ENCODE measurements around the gene TSPAN16. TPM values are rescaled to one million over a fixed set of nuclear protein-coding genes. Genes with fewer than 3 reads are reported as not detected.
"Not testable (repeated sequence)": the region's sequence is repeated elsewhere in the genome, so short reads cannot be mapped to it uniquely, and the experiment has no call there.

The TSPAN16 gene
- total RNA-seq, 1 donor = not detected

DNA sequence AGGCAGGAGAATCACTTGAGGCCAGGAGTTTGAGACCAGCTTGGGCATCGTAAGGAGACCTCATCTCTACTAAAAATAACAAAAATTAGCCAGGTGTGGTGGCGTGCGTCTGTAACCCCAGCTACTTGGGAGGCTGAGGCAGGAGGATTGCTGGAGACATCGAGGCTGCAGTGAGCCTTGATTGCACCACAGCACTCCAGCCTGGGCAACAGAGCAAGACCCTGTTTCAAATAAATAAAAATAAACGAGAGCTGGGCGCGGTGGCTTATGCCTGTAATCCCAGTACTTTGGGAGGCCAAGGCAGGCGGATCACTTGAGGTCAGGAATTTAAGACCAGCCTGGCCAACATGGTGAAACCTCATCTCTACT lies 44.1 kb downstream of the TSPAN16 start:
- H3K4me3 ChIP-seq (ENCODE audit: low read length); H3K27me3 ChIP-seq (ENCODE audit: insufficient read depth, low read length); H3K9me3 ChIP-seq (ENCODE audit: low read depth, low read length): not testable (repeated sequence)
- H3K4me1 ChIP-seq (ENCODE audit: insufficient read depth, low read length) = peaks cover 55% of the 10 kb centered on the region

DNA sequence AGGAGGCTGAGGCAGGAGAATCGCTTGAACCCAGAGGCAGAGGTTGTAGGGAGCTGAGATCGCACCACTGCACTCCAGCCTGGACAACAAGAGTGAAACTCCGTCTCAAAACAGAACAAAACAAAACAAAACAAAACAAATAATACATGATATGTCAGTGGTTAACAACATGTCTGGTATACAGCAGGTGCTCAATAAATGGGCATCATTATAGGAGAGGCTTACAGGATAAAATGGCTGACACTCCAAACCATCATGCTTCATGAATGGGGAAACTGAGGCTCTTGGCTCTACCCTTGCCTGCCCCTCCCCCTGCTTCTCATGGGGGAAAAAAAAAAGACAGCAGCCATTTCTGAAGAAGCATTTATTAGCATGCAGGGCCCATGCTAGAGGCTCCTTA lies 46.5 kb downstream of the TSPAN16 start:
- Histone ChIP-seq H3K4me1 (ENCODE audit: insufficient read depth, low read length) (peaks cover 59% of the 10 kb centered on the region), H3K9me3 (ENCODE audit: low read depth, low read length) (no peaks in the 10 kb centered on the region), H3K27me3 (ENCODE audit: insufficient read depth, low read length) (no peaks in the 10 kb centered on the region), H3K4me3 (ENCODE audit: low read length) (no peak overlapping the region)

DNA sequence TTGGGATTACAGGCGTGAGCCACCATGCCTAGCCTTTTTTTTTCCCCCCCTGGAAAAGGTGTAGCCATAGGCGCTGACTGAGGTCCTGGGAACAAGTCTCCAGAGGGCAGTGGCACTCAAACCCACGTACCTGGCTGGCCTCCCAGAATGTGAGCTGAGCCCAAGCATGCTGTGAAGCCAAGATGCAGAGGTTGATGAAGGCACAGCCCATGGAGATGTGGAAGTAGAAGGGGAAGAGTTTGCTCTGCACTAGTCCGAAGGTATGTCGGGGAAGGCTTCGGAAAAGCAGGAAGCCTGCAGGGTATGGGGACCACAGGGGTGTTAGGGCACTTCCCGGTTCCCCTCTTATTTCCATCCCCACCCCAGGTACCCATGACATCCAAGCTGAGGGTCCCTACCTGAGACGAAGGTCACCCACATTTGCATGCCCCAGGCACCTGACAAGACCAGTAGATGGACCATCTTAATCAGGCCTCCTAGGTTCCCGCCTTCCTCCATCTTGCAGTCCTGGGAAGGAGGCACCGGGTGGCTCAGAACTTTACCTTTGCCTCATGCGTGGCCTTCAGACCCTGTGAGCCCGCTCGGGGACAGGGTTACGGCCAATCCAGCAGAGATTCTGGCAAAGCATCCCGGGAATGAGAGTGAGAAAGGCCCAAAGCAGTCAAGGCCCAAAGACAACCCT lies 49.3 kb downstream of the TSPAN16 start:
- Histone ChIP-seq H3K4me3 (ENCODE audit: low read length) (peak overlapping the region; percentile 71), H3K9me3 (ENCODE audit: low read depth, low read length) (no peaks in the 10 kb centered on the region), H3K4me1 (ENCODE audit: insufficient read depth, low read length) (peaks cover 36% of the 10 kb centered on the region), H3K27me3 (ENCODE audit: insufficient read depth, low read length) (no peaks in the 10 kb centered on the region)

DNA sequence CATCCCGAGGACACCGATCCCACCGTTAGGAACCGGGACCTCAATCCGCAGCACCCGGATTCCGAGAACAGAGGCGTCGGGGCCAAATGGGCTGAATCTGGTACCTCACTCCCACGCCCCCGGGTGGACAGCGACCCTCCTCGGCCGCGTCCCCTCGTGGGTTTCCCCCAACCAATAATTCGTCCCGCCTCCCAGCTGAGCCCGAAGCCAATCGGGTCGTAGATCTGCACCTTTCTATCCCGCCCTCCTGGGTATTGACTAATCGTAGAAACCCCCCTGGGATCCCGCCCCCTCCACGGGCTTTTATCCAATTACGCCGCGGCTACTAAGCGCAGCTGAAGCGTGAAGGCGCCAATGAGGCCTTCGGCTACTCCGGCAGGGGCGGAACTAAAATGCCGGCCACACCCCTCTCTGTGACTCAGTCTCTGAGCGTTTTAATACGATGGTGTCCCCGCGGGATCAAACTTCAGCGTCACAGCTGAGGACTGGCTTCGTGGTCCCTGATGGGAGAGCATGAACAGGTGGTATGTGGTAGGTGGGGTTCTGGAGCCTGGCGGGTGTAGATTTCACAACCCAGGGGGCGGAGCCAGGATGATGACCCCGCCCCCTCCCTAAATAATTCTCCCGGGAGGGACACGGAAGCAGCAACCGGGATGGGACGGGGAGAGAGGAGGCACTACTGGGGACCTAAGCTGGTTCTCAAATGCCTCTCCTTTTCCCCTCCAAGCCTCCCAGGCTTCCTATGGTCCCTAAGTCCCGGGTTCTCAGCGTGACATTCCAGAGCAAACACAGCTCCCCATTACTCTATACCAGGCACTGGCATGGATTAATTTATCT lies 50.4 kb downstream of the TSPAN16 start, which contains the start of the genes CCDC159 and TMEM205:
Gene CCDC159 (plus strand): TSS at position 416 of the 837 bp plus-strand sequence. CDS start 88 bp downstream, at position 504.
Gene TMEM205 (minus strand): TSS at position 165 of the 837 bp plus-strand sequence. CDS start 649 bp downstream, outside the sequence.
- Histone ChIP-seq H3K4me3 (ENCODE audit: low read length) (peak within 1 kb of the TSS; percentile 71), H3K4me1 (ENCODE audit: insufficient read depth, low read length) (peaks cover 34% of the 10 kb centered on the region), H3K9me3 (ENCODE audit: low read depth, low read length) (no peaks in the 10 kb centered on the region)

DNA sequence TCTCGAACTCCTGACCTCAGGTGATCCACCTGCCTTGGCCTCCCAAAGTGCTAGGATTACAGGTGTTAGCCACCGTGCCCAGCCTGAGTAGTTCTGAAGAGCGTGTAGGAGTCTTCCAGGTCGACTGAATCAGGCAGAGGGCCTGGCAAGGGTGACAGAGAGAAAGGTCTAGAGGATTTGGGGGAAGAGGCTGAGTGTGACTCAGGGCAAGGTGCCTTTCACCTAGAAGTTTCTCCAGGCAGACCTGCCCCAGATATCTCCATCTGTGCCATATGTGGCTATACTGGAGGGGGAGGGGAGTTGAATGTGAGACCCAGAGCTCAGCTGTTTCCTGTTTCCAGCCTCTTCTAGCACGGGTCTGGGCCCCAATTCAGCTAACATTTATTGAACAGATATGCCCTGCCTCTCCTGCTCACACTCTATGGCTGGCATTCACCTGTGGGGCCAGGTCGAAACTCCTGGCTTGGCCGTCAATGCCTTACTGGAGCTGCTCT lies 51.6 kb downstream of the TSPAN16 start:
- no peaks in the 10 kb centered on the region for H3K27me3 ChIP-seq (ENCODE audit: insufficient read depth, low read length)
- H3K4me3 ChIP-seq (ENCODE audit: low read length) = no peak overlapping the region
- H3K4me1 ChIP-seq (ENCODE audit: insufficient read depth, low read length) = peaks cover 34% of the 10 kb centered on the region
- H3K9me3 ChIP-seq (ENCODE audit: low read depth, low read length) = no peaks in the 10 kb centered on the region

More for the DNA sequence above, 50.4 kb downstream of the TSPAN16 start, which contains the start of the genes CCDC159 and TMEM205:
- no peaks in the 10 kb centered on the region for H3K27me3 ChIP-seq (ENCODE audit: insufficient read depth, low read length)

DNA sequence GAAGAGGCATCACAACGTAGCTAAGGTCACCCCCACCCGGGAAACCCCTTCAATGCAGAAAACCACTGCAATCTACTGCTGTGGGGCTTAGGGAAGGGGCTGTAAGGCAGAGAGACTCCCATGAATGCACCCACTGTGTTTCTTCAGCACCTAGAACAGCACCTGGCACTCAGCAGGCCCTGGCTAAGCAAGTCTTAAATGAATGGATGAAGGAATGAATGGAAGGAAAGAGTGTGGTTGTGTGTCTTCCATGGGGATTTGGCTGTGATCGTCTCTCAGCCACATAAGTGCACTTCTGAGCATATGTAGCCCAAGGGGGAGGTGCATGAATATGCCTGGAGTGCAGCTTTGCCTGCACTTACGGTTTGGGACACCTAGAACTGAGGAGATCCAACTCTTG lies 53.2 kb downstream of the TSPAN16 start:
- peaks cover 27% of the 10 kb centered on the region for H3K4me1 ChIP-seq (ENCODE audit: insufficient read depth, low read length)
- no peaks in the 10 kb centered on the region for H3K9me3 ChIP-seq (ENCODE audit: low read depth, low read length)
- H3K4me3 ChIP-seq (ENCODE audit: low read length) = no peak overlapping the region
- H3K27me3 ChIP-seq (ENCODE audit: insufficient read depth, low read length) = no peaks in the 10 kb centered on the region

DNA sequence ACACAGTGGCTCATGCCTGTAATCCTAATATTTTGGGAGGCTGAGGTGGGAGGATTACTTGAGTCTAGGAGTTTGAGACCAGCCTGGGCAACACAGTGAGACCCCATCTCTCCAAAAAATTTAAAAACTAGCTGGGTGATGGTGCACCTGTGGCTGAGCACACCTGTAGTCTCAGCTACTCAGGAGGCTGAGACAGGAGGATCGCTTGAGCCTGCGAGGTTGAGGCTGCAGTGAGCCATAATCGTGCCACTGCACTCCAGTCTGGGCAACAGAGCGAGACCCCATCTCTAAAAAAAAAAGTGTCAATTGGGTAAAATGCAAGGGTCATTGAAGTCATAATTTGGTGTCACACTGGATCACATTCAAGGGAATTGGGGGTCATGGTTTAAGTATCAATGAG lies 58.1 kb downstream of the TSPAN16 start:
- not testable (repeated sequence) for H3K4me3 ChIP-seq (ENCODE audit: low read length); H3K9me3 ChIP-seq (ENCODE audit: low read depth, low read length); H3K27me3 ChIP-seq (ENCODE audit: insufficient read depth, low read length)
- peaks cover 15% of the 10 kb centered on the region for H3K4me1 ChIP-seq (ENCODE audit: insufficient read depth, low read length)

DNA sequence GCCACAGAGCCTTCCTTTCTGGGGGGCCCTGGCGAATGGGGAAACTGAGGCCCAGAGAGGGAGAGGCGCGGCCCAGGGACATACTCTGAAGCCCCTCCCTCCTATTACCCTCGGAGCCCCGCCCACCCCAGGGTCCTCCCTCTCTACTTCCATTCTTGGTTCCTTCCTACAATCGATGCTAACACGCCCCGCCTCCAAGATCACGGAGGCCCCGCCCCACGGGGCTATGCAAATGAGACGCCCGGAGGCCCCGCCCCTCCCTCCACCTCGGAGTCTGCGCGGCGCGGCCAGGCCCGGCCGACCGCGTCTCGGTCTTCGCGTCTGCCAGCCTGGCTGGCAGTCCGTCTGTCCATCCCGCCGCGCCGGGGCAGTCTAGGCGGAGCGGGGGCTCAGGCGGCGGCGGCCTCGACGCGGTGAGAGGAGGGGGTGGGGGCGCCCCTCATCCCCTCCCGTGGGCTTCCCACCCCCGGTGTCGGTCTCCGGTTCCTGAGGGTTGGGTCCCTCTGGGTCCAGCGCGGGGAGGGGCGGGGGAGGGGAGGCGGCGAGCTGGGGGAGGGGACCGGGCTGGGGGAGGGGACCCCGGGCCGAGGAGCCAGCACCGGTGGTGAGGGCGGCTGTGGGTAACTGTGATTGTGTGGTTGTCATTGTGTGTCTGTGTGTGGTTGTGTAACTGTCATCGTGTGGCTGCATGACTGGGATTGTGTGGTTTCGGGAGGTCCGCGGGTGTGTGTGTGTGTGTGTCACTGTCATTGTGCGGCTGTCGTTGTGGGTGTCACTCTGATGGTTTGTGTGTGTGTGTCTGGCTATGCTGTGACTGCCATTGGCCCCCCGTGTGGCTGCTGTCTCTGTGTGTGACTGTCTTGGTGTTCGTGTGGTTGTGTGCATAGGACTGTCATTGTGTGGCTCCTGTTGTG lies 59.5 kb downstream of the TSPAN16 start, which contains the start of gene PLPPR2:
Gene PLPPR2 (plus strand): TSS at position 273 of the 914 bp plus-strand sequence. CDS start 2,242 bp downstream, outside the sequence.
- Histone ChIP-seq H3K4me3 (ENCODE audit: low read length) (peak within 1 kb of the TSS; percentile 33), H3K27me3 (ENCODE audit: insufficient read depth, low read length) (no peaks in the 10 kb centered on the region), H3K9me3 (ENCODE audit: low read depth, low read length) (no peaks in the 10 kb centered on the region), H3K4me1 (ENCODE audit: insufficient read depth, low read length) (peaks cover 15% of the 10 kb centered on the region)

GRCh38 chr19:11356074-11356397 lies 60.1 kb downstream of the TSPAN16 start:
- H3K9me3 ChIP-seq (ENCODE audit: low read depth, low read length) = no peaks in the 10 kb centered on the region
- H3K27me3 ChIP-seq (ENCODE audit: insufficient read depth, low read length) = no peaks in the 10 kb centered on the region
- peaks cover 15% of the 10 kb centered on the region for H3K4me1 ChIP-seq (ENCODE audit: insufficient read depth, low read length)
- H3K4me3 ChIP-seq (ENCODE audit: low read length) = peak overlapping the region; percentile 33

GRCh38 chr19:11356676-11357550 lies 61.0 kb downstream of the TSPAN16 start:
- Histone ChIP-seq H3K9me3 (ENCODE audit: low read depth, low read length) (no peaks in the 10 kb centered on the region), H3K4me1 (ENCODE audit: insufficient read depth, low read length) (peaks cover 15% of the 10 kb centered on the region), H3K4me3 (ENCODE audit: low read length) (no peak overlapping the region), H3K27me3 (ENCODE audit: insufficient read depth, low read length) (no peaks in the 10 kb centered on the region)

GRCh38 chr19:11359421-11359820 lies 63.5 kb downstream of the TSPAN16 start:
- Histone ChIP-seq H3K4me1 (ENCODE audit: insufficient read depth, low read length) (peaks cover 15% of the 10 kb centered on the region), H3K4me3 (ENCODE audit: low read length) (no peak overlapping the region), H3K27me3 (ENCODE audit: insufficient read depth, low read length) (no peaks in the 10 kb centered on the region), H3K9me3 (ENCODE audit: low read depth, low read length) (no peaks in the 10 kb centered on the region)

DNA sequence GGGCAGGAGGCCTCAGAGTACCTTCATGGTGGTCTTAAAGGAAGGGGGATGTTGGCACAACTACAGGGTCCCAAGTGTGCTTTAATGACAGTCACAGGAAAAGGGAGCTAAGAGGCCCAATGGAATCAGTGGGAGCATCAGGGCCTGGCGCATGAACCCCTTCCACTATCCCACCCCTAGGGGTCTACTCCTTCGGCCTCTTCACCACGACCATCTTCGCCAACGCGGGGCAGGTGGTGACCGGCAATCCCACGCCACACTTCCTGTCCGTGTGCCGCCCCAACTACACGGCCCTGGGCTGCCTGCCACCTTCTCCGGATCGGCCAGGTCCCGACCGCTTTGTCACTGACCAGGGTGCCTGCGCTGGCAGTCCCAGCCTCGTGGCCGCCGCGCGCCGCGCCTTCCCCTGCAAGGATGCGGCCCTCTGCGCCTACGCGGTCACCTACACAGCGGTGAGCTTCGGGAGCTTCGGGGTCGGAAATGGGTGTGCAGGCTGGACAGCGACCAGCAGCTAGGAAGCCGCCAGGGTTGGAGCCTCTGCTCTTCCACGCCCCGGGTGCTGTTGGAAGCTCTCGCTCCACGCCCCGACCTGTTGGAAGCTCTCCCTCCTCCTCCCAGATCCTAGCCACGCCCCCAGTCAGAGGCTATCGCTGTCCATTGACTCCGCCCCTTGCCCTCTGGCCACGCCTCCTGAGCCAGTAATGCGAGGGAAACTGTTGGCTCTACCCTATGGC lies 65.2 kb downstream of the TSPAN16 start:
- H3K27me3 ChIP-seq (ENCODE audit: insufficient read depth, low read length) = no peaks in the 10 kb centered on the region
- no peaks in the 10 kb centered on the region for H3K9me3 ChIP-seq (ENCODE audit: low read depth, low read length)
- no peak overlapping the region for H3K4me3 ChIP-seq (ENCODE audit: low read length)
- peaks cover 4% of the 10 kb centered on the region for H3K4me1 ChIP-seq (ENCODE audit: insufficient read depth, low read length)

All from mononuclear cell (primary cell).